ENCODE data around the gene COL13A1.
A peak's percentile ranks its signal among the peaks of the same experiment; 100 is the strongest.

Gene COL13A1

DNA sequence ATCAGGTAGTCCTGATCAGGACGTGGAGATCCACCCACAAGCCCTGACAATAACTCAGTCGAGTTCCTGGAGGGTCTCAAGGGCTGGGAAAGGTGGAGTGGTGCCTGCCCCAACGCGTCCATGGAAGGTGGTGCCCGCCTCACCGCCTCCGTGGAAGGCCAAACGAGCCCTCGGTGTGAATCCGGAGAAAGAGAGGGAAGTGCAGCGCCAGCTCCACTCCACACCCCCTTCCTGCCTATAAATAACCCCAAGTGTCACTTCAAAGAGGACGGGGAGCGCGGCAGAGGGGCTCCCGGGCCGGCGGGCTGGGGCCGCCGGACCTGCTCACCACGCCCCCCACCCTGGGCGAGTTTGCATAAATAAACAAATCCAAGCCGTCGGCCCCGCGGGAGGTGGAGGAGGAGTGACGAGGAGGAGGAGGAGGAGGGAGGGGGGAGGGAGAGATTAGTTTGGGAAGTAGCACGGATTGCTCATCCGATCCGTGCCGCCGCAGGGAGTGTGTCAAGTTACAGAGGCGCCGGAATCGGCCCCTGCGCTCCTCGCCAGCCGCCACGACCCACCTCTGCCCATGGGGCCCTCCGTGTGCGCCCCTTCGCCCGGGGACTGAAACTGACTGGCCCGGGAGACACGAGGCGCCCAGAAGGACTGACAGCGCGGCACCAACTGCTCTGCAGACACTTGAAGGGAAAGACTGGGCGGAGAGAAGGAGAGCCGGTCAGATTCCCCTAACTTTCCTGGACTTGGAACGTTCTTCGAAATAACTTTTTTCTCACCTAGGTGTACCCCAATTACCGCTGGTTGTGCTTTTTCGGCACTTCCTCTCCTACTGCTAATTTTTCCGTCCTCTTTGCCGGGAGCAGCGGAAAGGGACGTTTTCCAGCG, at the start of gene COL13A1:
Gene COL13A1 (plus strand): TSS at position 473 of the 882 bp plus-strand sequence. CDS start 518 bp downstream, outside the sequence.
- peak; percentile 42 for TF ChIP-seq POLR2A (IDR thresholded peaks at IDR 0.05; ENCODE audit: low read depth, low read length)
- peak; percentile 95 for DNase-seq (ENCODE audit: insufficient read length, low spot score)
- FAIRE-seq: peak; percentile 27

DNA sequence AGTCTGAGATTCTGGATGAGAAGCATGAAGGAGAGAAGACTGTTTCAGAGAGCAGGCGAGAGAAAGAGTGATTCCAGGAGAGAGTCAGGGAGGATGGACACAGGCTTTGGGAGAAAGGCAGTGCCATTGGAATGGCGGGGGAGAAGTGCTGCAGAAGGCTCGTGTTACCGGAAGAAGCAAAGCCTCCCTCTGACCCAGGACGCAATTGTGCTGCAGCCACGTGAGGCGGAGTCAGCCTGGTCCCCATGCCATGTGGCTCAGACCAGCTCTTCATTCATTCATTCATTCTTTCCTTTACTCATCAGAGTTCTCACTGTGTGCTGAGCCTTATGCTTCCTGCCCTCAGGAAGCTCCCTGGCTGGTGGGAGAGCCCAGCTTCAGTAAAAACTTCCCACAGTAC, 49.2 kb upstream of the COL13A1 start:
- DNase-seq (ENCODE audit: insufficient read length, low spot score) (no peak), FAIRE-seq (no peak)
- TF ChIP-seq POLR2A (IDR thresholded peaks at IDR 0.05; ENCODE audit: low read depth, low read length): no peak

DNA sequence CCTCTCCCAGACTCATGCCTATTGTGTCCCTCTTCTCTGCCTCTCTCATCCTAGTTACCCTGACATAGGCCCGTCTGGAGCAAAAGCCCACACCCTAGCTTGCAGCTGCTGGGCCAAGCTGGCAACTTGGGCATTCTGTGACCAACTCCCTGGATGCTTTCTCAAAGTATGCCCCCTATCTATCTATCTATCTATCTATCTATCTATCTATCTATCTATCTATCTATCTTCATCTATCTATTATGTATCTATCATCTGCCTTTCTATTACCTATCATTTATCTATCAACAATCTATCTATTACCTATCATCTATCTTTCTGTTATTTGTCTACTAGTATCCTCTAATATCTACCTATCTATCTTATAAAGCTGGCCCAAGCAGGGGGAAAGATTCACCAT, 45.4 kb upstream of the COL13A1 start:
- DNase-seq (ENCODE audit: insufficient read length, low spot score) (no peak), FAIRE-seq (no peak)
- no peak for TF ChIP-seq POLR2A (IDR thresholded peaks at IDR 0.05; ENCODE audit: low read depth, low read length)

DNA sequence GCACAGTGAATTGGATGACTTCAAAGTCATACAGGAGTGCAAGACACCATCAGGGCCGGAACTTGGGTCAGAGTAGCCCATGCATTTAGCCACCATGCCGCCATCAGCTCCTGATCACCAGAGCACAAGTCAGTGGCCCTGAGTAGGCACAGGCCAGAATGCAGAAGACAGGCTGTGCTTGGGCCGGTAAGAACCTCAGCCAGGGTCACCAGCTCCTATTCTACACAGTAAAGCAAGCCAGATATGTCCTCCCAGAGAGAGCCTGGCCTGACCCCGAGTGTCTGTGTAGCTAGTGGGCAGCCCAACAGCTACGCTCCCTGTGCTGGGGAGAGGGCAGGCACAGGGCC, 44.5 kb upstream of the COL13A1 start:
- no peak for FAIRE-seq
- no peak for DNase-seq (ENCODE audit: insufficient read length, low spot score)
- TF ChIP-seq POLR2A (IDR thresholded peaks at IDR 0.05; ENCODE audit: low read depth, low read length): no peak

DNA sequence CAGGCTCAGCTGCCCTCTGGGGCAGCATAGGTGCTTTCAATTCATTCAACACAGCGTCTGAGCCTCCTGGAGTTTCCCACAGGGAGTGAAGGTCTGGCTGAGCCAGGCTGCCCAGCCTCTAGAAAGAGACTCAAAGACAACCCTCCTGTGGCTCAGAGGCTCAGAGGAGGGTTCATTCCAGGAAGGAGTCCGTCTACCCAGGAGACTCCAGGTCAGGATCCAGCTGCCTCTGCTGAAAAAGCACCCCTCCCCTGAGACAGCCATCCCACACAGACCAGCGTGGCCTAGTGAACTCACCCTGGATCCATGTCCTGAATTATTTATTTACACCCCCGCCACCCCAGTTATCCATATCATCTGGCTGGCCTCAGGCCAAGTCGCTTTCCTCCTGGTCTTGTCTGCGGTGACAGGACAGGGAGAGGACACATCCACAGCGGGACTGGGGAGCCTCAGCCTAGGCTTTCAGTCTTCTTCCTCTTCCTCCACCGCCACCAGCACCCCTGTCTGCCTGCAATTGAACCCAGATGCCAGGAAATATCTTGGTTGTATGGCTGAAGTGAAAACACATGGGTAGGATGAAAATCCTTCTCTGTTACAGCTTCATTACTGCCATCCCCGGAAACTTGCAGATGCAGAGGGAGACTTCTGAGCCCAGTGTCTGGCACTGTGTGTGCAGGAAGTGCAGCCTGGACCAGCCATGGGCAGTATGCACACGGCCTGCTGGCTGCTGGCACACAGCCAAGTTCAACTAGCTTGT, 44.0 kb upstream of the COL13A1 start:
- no peak for TF ChIP-seq POLR2A (IDR thresholded peaks at IDR 0.05; ENCODE audit: low read depth, low read length)
- no peak for DNase-seq (ENCODE audit: insufficient read length, low spot score)
- FAIRE-seq: peak; percentile 30

DNA sequence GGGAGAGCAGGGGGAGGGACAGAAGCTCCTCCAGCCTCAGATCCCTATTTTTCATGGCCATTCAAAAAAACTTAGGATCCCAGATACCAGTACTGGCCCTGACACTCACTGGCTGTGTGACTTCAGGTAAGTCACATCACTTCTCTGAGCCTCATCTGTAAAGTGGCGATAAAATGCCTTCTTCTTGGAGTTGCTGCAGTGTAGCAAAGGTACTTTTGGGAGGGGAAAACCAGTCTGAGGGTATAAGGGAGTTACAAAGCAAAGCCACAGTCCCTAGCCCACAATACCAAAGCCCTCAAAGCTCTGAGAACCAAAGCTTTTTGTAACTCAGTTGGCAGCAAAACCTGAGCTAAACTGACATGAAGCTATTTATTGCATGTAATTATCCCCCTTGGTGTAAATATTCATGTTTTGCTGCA, 43.4 kb upstream of the COL13A1 start:
- no peak for TF ChIP-seq POLR2A (IDR thresholded peaks at IDR 0.05; ENCODE audit: low read depth, low read length)
- DNase-seq (ENCODE audit: insufficient read length, low spot score): no peak
- no peak for FAIRE-seq

DNA sequence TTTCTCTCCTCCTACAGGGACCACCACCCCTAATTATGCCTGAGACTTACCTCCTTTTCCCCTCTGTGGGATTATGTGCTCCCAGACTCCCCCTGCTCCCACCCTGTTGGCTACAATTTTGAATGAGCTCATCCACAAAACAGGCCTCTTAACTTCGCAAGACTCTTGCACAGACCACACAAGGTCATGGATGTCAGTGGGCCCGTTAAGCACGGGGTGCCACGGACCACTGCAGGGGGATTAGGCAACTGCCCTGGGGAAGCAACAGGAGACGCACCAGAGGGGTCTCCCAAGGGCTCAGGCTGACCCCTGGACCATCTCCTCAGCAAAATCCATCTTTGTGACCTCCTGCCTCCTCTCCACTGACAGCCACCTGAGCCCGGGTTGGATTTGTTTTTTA, 42.1 kb upstream of the COL13A1 start:
- no peak for TF ChIP-seq POLR2A (IDR thresholded peaks at IDR 0.05; ENCODE audit: low read depth, low read length)
- DNase-seq (ENCODE audit: insufficient read length, low spot score) (no peak), FAIRE-seq (no peak)

DNA sequence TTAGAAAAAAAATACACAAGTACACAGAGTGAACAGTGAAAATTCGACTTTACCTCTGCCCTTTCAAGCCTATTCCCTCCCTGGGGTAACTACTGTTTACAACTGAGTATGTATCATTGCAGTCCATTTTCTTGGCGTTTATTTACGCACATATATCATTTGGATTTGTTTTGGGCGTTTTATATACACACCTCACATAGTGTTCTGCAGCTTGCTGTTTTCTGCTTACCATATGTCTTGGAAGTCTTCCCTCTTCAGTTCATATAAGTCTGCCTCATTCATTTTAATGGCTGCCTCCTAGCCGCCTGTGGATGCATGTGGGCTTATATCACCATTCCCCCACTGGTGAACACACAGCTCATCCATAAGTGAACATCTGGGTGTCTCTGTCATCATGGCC, 41.6 kb upstream of the COL13A1 start:
- TF ChIP-seq POLR2A (IDR thresholded peaks at IDR 0.05; ENCODE audit: low read depth, low read length): no peak
- DNase-seq (ENCODE audit: insufficient read length, low spot score) (no peak), FAIRE-seq (no peak)

DNA sequence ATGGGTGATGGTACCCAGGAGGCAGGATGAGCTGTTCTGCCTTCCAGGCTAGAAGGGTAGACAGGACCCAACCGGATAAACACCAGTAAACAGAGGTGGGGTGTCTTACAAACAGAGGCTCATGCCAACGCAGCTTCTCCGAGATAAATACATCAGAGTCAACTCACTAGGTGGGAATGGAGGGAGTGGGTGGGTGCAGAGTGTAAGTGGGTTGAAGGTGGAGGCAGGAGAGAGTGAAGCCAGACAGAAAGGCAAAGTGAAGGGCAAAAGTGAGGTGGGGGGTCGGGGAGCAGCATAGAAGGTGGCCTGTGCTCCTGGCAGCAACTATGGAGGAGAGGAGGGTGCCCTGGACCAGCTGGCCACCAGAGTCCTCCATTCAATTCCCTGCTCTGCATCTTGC, 40.4 kb upstream of the COL13A1 start:
- no peak for FAIRE-seq
- no peak for TF ChIP-seq POLR2A (IDR thresholded peaks at IDR 0.05; ENCODE audit: low read depth, low read length)
- DNase-seq (ENCODE audit: insufficient read length, low spot score): no peak

DNA sequence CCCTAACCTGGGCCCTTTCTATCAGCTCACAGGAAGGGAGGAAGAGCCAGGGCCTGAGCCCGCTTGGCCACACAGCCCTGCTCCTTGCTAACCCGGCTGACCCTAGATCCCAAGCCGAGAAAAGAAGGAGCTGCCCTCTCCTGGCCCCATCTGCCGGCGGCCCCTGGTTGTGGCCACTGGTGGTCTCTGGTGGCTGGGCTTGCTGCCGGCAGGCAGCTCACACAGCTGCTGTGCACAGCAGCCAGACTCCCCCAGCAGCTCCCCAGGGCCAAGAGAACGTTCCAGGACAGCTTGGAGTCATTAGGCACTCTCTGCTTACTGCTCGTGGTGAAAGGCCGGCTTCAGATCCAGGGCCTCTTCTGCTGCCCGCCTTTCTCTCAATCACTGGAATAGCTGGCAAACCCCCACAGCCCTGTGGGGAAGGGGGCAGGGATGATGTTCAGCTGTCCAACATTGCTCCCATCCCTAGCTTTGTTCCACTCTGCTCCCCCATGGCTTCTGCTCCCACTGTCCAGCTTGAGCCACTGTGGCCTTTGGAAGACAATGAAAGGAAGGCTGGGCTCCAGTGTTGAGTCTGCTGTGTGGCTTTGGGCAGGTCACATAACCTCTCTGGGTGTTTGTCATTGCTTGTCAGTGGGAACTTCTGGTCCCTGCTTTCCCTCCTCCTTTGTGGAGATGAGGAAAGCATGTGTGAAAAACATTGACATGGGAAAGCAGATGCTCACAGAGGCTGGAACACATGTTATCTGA, 35.4 kb upstream of the COL13A1 start:
- FAIRE-seq (no peak), DNase-seq (ENCODE audit: insufficient read length, low spot score) (no peak)
- TF ChIP-seq POLR2A (IDR thresholded peaks at IDR 0.05; ENCODE audit: low read depth, low read length): no peak

DNA sequence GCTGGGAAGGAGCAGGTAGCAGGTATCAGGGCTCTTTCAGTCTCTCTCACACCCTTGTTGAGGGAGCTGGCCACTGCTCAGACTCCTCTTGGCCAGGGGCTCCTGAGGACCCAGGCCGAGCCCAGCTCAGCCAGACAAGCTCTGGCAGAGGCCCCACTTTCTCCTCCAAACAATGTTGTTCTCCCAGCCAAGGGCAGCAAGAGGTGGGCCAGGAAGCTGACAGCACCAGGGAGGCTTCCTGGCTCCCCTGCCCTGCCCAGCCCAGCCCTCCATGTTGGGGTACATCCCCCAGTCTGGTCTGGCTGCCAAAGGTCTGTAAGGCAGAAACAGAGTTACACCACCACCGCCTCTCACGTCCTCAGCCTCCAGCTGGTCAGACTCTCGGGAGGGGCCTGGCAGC, 33.9 kb upstream of the COL13A1 start:
- DNase-seq (ENCODE audit: insufficient read length, low spot score): no peak
- no peak for FAIRE-seq
- TF ChIP-seq POLR2A (IDR thresholded peaks at IDR 0.05; ENCODE audit: low read depth, low read length): no peak

DNA sequence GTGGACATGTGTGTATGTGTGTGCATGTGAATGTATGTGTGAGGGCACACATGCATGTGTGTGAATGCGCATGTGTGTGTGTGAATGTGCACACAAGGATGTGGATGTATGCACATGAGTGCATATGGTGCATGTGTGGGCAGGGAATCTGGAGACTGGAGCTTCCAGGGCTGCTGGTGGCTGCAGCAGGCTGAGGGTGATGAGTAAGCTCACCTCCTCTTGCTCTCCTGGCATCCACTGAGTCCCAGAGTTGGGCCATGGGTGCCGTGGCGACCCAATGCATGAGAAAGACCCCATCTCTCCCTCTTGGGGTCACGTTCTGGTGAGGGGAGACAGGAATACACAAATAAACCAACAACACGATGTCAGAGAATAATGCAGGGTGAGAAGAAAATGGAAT, 33.3 kb upstream of the COL13A1 start:
- DNase-seq (ENCODE audit: insufficient read length, low spot score): no peak
- no peak for TF ChIP-seq POLR2A (IDR thresholded peaks at IDR 0.05; ENCODE audit: low read depth, low read length)
- FAIRE-seq: no peak

DNA sequence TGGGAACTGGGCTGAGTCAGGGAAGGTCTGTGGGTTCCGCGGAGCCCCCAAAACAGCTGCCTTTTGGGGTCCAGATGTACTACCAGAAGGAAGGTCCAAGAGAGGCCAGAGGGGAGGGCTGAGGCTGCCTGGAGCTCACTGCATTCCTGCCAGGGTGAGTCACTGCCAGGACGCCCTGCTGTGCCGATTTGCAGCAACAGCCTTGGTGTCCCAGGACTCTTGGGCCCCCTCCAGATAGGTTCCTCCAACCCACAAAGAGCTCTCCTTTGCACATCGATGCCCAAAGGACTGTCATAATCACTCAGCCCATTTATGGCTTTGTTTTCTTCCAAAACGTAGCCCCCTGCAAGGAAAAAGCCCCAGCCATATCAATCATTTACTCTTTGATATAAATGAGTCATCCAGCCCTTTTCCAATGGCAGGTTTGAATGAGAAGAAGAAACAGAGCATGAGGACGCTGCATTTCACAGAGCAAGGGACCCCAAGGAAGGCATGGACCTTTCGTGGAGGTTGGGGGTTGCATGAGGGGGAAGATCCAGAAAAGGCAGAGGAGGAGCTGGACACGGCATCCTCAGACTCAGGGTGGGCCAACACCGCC, 32.2 kb upstream of the COL13A1 start:
- peak; percentile 97 for DNase-seq (ENCODE audit: insufficient read length, low spot score)
- FAIRE-seq: peak; percentile 89
- no peak for TF ChIP-seq POLR2A (IDR thresholded peaks at IDR 0.05; ENCODE audit: low read depth, low read length)

Data from H54 (cell line).